Calu3 (cell line): ENCODE results near the gene RTTN. TPM values are rescaled to one million over a fixed set of nuclear protein-coding genes. Genes with fewer than 3 reads are reported as not detected.

Experiments
- BruUV-seq: library from RNA; stranded (reverse); fragments of 400-500 nt; replicated peaks from 2 replicates; lab custom pipeline; 2021; lab: Mats Ljungman, UMichigan
- CTCF ChIA-PET: fragments of 300-600 bp; sonication (Branson Sonifier 250); formaldehyde crosslinking; loops from one replicate; lab custom pipeline; 2022; ENCODE audit warnings: antibody characterized with exemption; lab: Charles Lee
- DNase-seq: peaks from one replicate; pipeline ENCODE4 v3.0.0; 2022
- H3K27ac Mint-ChIP-seq: one replicate; pipeline ENCODE4 v1.8.0; 2022; ENCODE audit warnings: mixed read lengths; ENCODE audit not compliant: unreplicated experiment
- H3K27me3 Mint-ChIP-seq: one replicate; pipeline ENCODE4 v1.8.0; 2022; ENCODE audit warnings: mixed read lengths; ENCODE audit not compliant: unreplicated experiment
- H3K36me3 Mint-ChIP-seq: one replicate; pipeline ENCODE4 v1.8.0; 2022; ENCODE audit warnings: mild to moderate bottlenecking, moderate library complexity, mixed read lengths; ENCODE audit not compliant: insufficient read depth, unreplicated experiment
- H3K4me1 Mint-ChIP-seq: one replicate; pipeline ENCODE4 v1.8.0; 2022; ENCODE audit warnings: mild to moderate bottlenecking, low read depth, mixed read lengths; ENCODE audit not compliant: unreplicated experiment
- H3K4me3 Mint-ChIP-seq: one replicate; pipeline ENCODE4 v1.8.0; 2022; ENCODE audit warnings: mild to moderate bottlenecking, low read depth, moderate library complexity, mixed read lengths; ENCODE audit not compliant: unreplicated experiment
- H3K9me3 Mint-ChIP-seq: one replicate; pipeline ENCODE4 v1.8.0; 2022; ENCODE audit warnings: low read depth, mixed read lengths; ENCODE audit not compliant: unreplicated experiment
- CTCF ChIP-seq: fragments of 200-600 bp; IDR thresholded peaks from one replicate; pipeline ENCODE4 v1.8.0; 2022; ENCODE audit warnings: antibody characterized with exemption; ENCODE audit not compliant: unreplicated experiment
- intact Hi-C: fragments of 100-400 bp; cut with micrococcal nuclease; formaldehyde crosslinking; loops from one replicate; pipeline ENCODE4 v1.10.0; 2022; ENCODE audit not compliant: unreplicated experiment
- total RNA-seq: library from RNA; stranded (reverse); gene quantifications from 2 replicates; pipeline ENCODE4 v1.2.3, GENCODE V29; 2022

Gene RTTN
- total RNA-seq, 1 experiment from 2014 or later: 22.7 TPM

GRCh38 chr18:70149156-70149555 is 56.3 kb downstream of the RTTN start:
- CTCF ChIA-PET: interaction anchor here (0.7 kb wide), 2 partner anchors 90 to 152 kb away, joined by 3 to 6 read pairs; no protein-coding TSS in a partner anchor

GRCh38 chr18:70148039-70148938 is 57.2 kb downstream of the RTTN start:
- no peak for DNase-seq
- peaks cover 8% of the 10 kb centered on the region for H3K4me1 Mint-ChIP-seq
- no peaks in the 10 kb centered on the region for H3K27me3 Mint-ChIP-seq
- no peak for TF ChIP-seq CTCF
- CTCF ChIA-PET: no interaction called here
- no peaks in the 10 kb centered on the region for H3K9me3 Mint-ChIP-seq
- H3K36me3 Mint-ChIP-seq: peaks cover under 1% of the 10 kb centered on the region
- no peak overlapping the region for H3K4me3 Mint-ChIP-seq
- no TSS peak for BruUV-seq
- intact Hi-C loops: no loop called here
- H3K27ac Mint-ChIP-seq: no peak overlapping the region

More at GRCh38 chr18:70149156-70149555, 56.3 kb downstream of the RTTN start:
- intact Hi-C loops: no loop called here
- no peak for TF ChIP-seq CTCF
- no peak overlapping the region for H3K27ac Mint-ChIP-seq
- DNase-seq: no peak
- H3K27me3 Mint-ChIP-seq: no peaks in the 10 kb centered on the region
- no peaks in the 10 kb centered on the region for H3K36me3 Mint-ChIP-seq
- H3K4me1 Mint-ChIP-seq: peaks cover 9% of the 10 kb centered on the region
- H3K4me3 Mint-ChIP-seq: no peak overlapping the region
- H3K9me3 Mint-ChIP-seq: no peaks in the 10 kb centered on the region
- no TSS peak for BruUV-seq

GRCh38 chr18:70146174-70146573 is 59.3 kb downstream of the RTTN start:
- no peak for DNase-seq
- Mint-ChIP-seq H3K4me1 (no peaks in the 10 kb centered on the region), H3K27me3 (no peaks in the 10 kb centered on the region), H3K36me3 (peaks cover 7% of the 10 kb centered on the region), H3K9me3 (no peaks in the 10 kb centered on the region), H3K4me3 (no peak overlapping the region), H3K27ac (no peak overlapping the region)
- no peak for TF ChIP-seq CTCF
- CTCF ChIA-PET: no interaction called here
- intact Hi-C loops: no loop called here
- no TSS peak for BruUV-seq

GRCh38 chr18:70142001-70142400 is 63.5 kb downstream of the RTTN start:
- no peak for TF ChIP-seq CTCF
- peaks cover 7% of the 10 kb centered on the region for H3K36me3 Mint-ChIP-seq
- BruUV-seq: no TSS peak
- DNase-seq: no peak
- no peak overlapping the region for H3K27ac Mint-ChIP-seq
- H3K4me3 Mint-ChIP-seq: no peak overlapping the region
- intact Hi-C loops: no loop called here
- H3K4me1 Mint-ChIP-seq: no peaks in the 10 kb centered on the region
- no peaks in the 10 kb centered on the region for H3K9me3 Mint-ChIP-seq
- CTCF ChIA-PET: interaction anchor here (0.6 kb wide), 1 partner anchor 23 kb away, joined by 3 read pairs; no protein-coding TSS in a partner anchor
- H3K27me3 Mint-ChIP-seq: no peaks in the 10 kb centered on the region
